ENCODE results near the gene AIFM1.

AIFM1 gene

DNA sequence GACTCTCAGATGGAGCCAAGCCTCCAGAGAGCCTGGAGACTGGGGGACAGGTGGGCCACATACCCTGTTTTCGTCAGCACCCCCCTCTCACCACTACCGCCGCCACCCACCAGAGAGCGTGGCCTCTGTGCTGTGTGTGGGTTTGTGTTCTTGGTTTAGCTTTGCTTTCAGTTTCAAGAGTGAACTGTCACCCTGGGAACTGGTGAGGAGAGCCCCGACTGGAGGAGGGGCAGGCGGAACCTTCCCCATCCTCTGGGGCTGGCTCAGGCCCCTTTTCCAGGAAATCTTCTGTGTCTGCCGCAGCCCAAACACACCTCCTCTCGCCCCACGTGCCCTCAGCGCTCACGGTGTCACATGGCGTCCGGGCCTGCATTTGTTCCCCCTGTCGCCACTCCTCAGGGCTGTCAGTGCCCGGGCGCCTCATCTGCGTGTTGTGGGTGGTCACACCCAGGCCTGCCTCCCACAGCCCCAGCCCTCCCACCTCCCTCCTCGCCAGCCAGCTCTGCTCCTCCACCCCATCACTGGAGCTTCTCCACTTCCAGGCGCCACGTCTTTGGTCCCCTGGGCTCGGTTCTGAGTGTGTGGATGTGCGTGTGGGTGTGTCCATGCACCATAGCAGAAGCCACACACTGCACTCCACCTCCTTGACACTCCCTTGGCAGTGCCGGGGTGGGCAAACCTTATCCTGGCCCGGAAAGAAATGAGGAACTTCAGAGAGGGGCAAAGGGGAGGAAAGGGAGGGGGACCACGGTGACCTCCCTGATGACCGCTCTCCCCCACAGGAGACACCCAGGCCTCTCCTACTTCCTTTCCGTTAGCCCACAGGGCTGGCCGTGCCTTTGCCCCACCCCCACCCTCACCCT, 83.2 kb downstream of the AIFM1 start:
- intact Hi-C loops (cut with DNase I), result loop anchor here (2.0 kb wide), 1 partner anchor 108 kb away; no protein-coding TSS in a partner anchor

DNA sequence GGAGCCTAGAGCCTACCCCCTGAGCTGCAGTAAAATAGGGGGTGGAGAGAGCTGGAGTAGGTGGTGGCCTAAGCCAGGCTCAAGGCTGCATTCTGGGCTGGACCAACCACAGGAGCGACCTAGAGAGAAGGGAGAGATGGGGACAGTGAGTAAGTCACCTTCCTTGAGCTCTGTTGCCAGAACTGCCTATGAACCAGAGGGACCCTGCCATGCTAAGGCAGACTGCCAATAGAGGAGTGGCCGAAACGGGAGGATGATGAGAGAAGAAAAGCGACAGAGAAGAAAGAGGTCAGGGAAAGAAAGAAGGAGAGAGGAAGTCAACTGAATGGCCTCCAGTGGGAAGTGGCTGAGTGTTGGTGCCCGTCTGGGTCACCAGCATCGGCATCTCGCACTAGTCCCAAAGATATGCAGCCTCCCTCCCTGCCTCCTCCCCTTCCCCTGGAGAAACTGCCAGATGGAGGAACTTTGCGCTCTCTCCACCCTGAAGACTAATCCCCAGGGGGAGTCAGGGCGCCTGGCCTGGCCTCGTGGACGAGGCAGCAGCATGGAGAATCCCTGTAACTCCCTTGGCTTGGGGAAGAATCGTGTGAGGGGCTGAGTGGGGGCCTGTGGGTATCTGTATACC, 84.1 kb downstream of the AIFM1 start:
- DNase-seq, result no peak
- intact Hi-C loops (cut with DNase I), result loop anchor here (2.0 kb wide), 1 partner anchor 109 kb away; no protein-coding TSS in a partner anchor

More for the DNA sequence above, 83.2 kb downstream of the AIFM1 start:
- peak in 15 of 42 donors; percentile 4 to 58 (median 14) for DNase-seq

- intact Hi-C loops (cut with DNase I), result no loop called here
Observed at GRCh38 chrX:130080791-130081367, 84.8 kb downstream of the AIFM1 start.

DNA sequence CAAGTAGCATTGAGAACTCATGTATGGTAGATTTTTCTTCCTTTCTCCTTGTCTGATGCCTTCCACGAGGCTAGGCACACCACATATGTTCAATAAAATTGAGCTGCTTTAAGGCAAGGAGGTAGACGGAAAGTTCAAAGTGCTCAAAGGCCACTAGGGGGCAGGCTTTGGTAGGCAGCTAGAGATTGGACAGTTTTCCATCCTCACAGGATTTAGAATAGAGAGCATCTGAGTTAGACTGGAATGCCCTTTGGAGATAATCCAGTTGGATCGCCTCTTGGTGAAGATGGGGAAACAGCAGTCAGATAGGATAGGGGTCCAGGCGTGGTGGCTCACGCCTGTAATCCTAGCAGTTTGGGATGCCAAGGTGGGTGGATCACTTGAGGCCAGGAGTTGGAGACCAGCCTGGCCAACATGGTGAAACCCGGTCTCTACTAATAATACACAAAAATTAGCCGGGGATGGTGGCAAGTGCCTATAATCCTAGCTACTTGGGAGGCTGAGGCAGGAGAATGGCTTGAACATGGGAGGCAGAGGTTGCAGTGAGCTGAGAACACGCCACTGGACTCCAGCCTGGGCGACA, 85.7 kb downstream of the AIFM1 start:
- DNase-seq, result peak; percentile 26 to 87 (median 68)
- intact Hi-C loops (cut with DNase I), result no loop called here

More at GRCh38 chrX:130080791-130081367, 84.8 kb downstream of the AIFM1 start:
- peak in 1 of 42 donors; percentile 14 for DNase-seq
